A549 (cell line): Measurements from ENCODE around the gene KRT5. TPM values are rescaled to one million over a fixed set of nuclear protein-coding genes. Genes with fewer than 3 reads are reported as not detected.

Experiments used
- ATAC-seq, 2 experiments: fragments of 200-7000 bp in 1 of 2; fragments of >200 bp in 1 of 2; cut with Nextera tagmentation in 1 of 2; cut with Tn5 transposase in 1 of 2; 3 replicates each; pipeline versions ENCODE4 v1.8.0 to v1.9.1; 2018 to 2020; ENCODE audit warnings: mild to moderate bottlenecking in 1 of 2, moderate library complexity in 1 of 2
- CTCF ChIA-PET: fragments of 300-600 bp; sonication (Branson Sonifier 250); formaldehyde crosslinking; extraction: SDS; loops from one replicate; lab custom pipeline; 2021; ENCODE audit warnings: antibody characterized with exemption, inconsistent platforms; lab: Yijun Ruan, JAX
- POLR2A ChIA-PET: fragments of 350-600 bp; formaldehyde crosslinking; extraction: SDS; loops from one replicate; lab custom pipeline; 2021; ENCODE audit warnings: antibody characterized with exemption, inconsistent platforms; lab: Yijun Ruan, JAX
- DNase-seq, 2 experiments: peaks; one replicate each; pipeline versions ENCODE4 v3.0.0 to v3.0.0-alpha.2; 2011 to 2016; ENCODE audit warnings: low read depth in 1 of 2, low spot score in 1 of 2
- FAIRE-seq: peaks from 2 replicates; lab custom pipeline; 2011; peaks lifted over from hg19 to GRCh38; lab: Jason Lieb, UNC
- H3K27ac ChIP-seq, 2 experiments: fragments of >200 bp; sonication (Bioruptor Twin); formaldehyde crosslinking; 3 replicates each; pipeline ENCODE4 v1.5.1; 2016 to 2017
- H3K4me1 ChIP-seq: fragments of >200 bp; sonication (Bioruptor Twin); formaldehyde crosslinking; 3 replicates; pipeline ENCODE4 v1.6.1; 2016
- H3K4me2 ChIP-seq: fragments of >200 bp; sonication (Bioruptor Twin); formaldehyde crosslinking; 3 replicates; pipeline ENCODE4 v1.6.1; 2016
- H3K4me3 ChIP-seq: fragments of >200 bp; sonication (Bioruptor Twin); formaldehyde crosslinking; 3 replicates; pipeline ENCODE4 v1.5.1; 2016
- H3K9me3 ChIP-seq: fragments of >200 bp; sonication (Bioruptor Twin); formaldehyde crosslinking; 3 replicates; pipeline ENCODE4 v1.6.1; 2016
- BHLHE40 ChIP-seq: IDR thresholded peaks from 2 replicates; pipeline ENCODE4 v1.6.1; 2012; ENCODE audit warnings: low read depth, low read length, inconsistent platforms
- CEBPB ChIP-seq, 2 experiments: fragments of >200 bp in 1 of 2; sonication (Bioruptor Twin) in 1 of 2; formaldehyde crosslinking in 1 of 2; IDR thresholded peaks; 2 replicates each; pipeline ENCODE4 v1.6.1; 2012 to 2016
- CHD4 ChIP-seq: fragments of 200-600 bp; sonication (generic); IDR thresholded peaks from 2 replicates; pipeline ENCODE4 v1.6.1; 2016; ENCODE audit warnings: antibody characterized with exemption, mild to moderate bottlenecking, borderline replicate concordance
- CTCF ChIP-seq: fragments of >200 bp; sonication (Bioruptor Twin); formaldehyde crosslinking; IDR thresholded peaks from 3 replicates; pipeline ENCODE4 v1.5.1; 2016
- E2F6 ChIP-seq: IDR thresholded peaks from 2 replicates; pipeline ENCODE4 v1.6.1; 2012; ENCODE audit warnings: low read depth, borderline replicate concordance
- ESRRA ChIP-seq: fragments of 150-350 bp; IDR thresholded peaks from 2 replicates; pipeline ENCODE4 v1.6.1; 2014; ENCODE audit warnings: mild to moderate bottlenecking, low read length, borderline replicate concordance
- GATA3 ChIP-seq: IDR thresholded peaks from 2 replicates; pipeline ENCODE4 v1.6.1; 2012; ENCODE audit warnings: borderline replicate concordance
- HOXA7 ChIP-seq: fragments of 250-450 bp; sonication (Bioruptor Pico); IDR thresholded peaks from 2 replicates; pipeline ENCODE4 v1.5.0; 2020; ENCODE audit warnings: mild to moderate bottlenecking, moderate library complexity
- HOXB13 ChIP-seq: fragments of 250-450 bp; sonication (Bioruptor Pico); IDR thresholded peaks from 2 replicates; pipeline ENCODE4 v1.5.0; 2020; ENCODE audit warnings: low read depth, mild to moderate bottlenecking, moderate library complexity
- JUN ChIP-seq, 2 experiments: fragments of >200 bp; sonication (Bioruptor Twin); formaldehyde crosslinking; IDR thresholded peaks; 2 replicates in 1 of 2; 3 replicates in 1 of 2; pipeline ENCODE4 v1.6.1; 2016 to 2017
- MAX ChIP-seq: IDR thresholded peaks from 2 replicates; pipeline ENCODE4 v1.6.1; 2012
- MYC ChIP-seq: IDR thresholded peaks from 2 replicates; pipeline ENCODE4 v1.6.1; 2012; ENCODE audit warnings: mild to moderate bottlenecking, inconsistent platforms, low read length, improper control_type of control experiment, borderline replicate concordance
- PBX3 ChIP-seq: IDR thresholded peaks from 2 replicates; pipeline ENCODE4 v1.6.1; 2012
- RAD21 ChIP-seq, 2 experiments: fragments of >200 bp in 1 of 2; sonication (Bioruptor Twin) in 1 of 2; formaldehyde crosslinking in 1 of 2; IDR thresholded peaks in 1 of 2; conservative IDR thresholded peaks in 1 of 2; 2 replicates in 1 of 2; 3 replicates in 1 of 2; pipeline ENCODE4 v1.6.1; 2012 to 2018; ENCODE audit warnings: inconsistent platforms in 1 of 2
- RNF2 ChIP-seq: fragments of 200-600 bp; sonication (generic); IDR thresholded peaks from 2 replicates; pipeline ENCODE4 v1.6.1; 2016; ENCODE audit warnings: low read depth, mild to moderate bottlenecking, antibody characterized with exemption, moderate library complexity, borderline replicate concordance
- SMC3 ChIP-seq: fragments of >200 bp; sonication (Bioruptor Twin); formaldehyde crosslinking; IDR thresholded peaks from 3 replicates; pipeline ENCODE4 v1.6.1; 2018; ENCODE audit warnings: inconsistent platforms
- TP53 ChIP-seq: fragments of 250-450 bp; sonication (Bioruptor Pico); IDR thresholded peaks from 2 replicates; pipeline ENCODE4 v1.5.0; 2021; ENCODE audit warnings: mild to moderate bottlenecking, moderate library complexity
- ZFP36 ChIP-seq: fragments of 450-650 bp; IDR thresholded peaks from 2 replicates; pipeline ENCODE4 v1.6.1; 2014; ENCODE audit warnings: borderline replicate concordance; ENCODE audit not compliant: partially characterized antibody
- WGBS: methylation state at CpG from one replicate; pipeline ENCODE4 v1.1.6; 2017; ENCODE audit errors: missing lambda C conversion rate; 5-methylcytosine and 5-hydroxymethylcytosine counted together
- polyA plus RNA-seq, 4 experiments: library from polyadenylated mRNA; depleted of rRNA in 3 of 4; stranded (reverse); fragments of >200 nt; fragmentation: RNase III in 1 of 4; extraction: RNeasy Plus Mini Kit Qiagen cat#74134 plus additional on column Dnase treatment in 1 of 4; gene quantifications; 2 replicates in 3 of 4; 3 replicates in 1 of 4; pipeline ENCODE4 v1.2.3, GENCODE V29; 2011 to 2017
- TF ChIP-seq, protein P1 (sequence below): fragments of 200-600 bp; sonication (generic); IDR thresholded peaks from 2 replicates; pipeline ENCODE4 v1.6.1; 2016; ENCODE audit warnings: antibody characterized with exemption, mild to moderate bottlenecking, moderate library complexity
- TF ChIP-seq, protein P2 (sequence below): fragments of 250-450 bp; sonication (Bioruptor Pico); IDR thresholded peaks from 2 replicates; pipeline ENCODE4 v1.5.0; 2021; ENCODE audit warnings: mild to moderate bottlenecking, moderate library complexity, borderline replicate concordance

KRT5 gene
- polyA plus RNA-seq, 2 of the 4 experiments (the other 2 are of a cell fraction): 0.06 to 0.25 TPM

DNA sequence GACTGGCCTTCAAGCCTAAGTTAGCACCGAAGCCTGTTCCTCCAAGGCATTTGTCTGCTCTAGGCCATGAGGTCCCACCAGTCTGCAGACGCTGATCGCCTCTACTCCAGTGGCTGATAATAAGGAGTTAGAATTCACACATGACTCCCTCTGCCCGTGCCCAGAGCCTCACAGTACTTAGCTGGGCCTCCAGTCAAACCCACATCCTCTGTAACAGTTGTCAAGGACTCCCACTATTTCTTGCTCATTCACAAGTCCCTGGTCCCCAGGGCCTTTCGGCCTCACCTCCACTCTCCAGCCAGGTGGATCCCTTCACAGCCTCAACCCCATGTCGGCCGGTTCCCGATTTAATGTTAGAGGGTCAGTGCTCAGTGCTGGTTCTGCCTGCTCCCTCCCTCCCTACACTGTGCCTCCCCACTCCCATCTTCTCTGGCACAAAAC is 6.3 kb upstream of the KRT5 start (continued):
- TF ChIP-seq ZFP36 (no peak), HOXB13 (CRISPR knock-in tag) (no peak), GATA3 (no peak), SMC3 (no peak)

- H3K4me1 ChIP-seq: peaks cover 22% of the 10 kb centered on the region
- ATAC-seq (no peak), FAIRE-seq (no peak), DNase-seq (no peak)
- no peak overlapping the region for H3K27ac ChIP-seq
- 72% methylated on average over 13 of the region's 13 CpGs for WGBS
- no peak overlapping the region for H3K4me3 ChIP-seq
- TF ChIP-seq, protein P1, sequence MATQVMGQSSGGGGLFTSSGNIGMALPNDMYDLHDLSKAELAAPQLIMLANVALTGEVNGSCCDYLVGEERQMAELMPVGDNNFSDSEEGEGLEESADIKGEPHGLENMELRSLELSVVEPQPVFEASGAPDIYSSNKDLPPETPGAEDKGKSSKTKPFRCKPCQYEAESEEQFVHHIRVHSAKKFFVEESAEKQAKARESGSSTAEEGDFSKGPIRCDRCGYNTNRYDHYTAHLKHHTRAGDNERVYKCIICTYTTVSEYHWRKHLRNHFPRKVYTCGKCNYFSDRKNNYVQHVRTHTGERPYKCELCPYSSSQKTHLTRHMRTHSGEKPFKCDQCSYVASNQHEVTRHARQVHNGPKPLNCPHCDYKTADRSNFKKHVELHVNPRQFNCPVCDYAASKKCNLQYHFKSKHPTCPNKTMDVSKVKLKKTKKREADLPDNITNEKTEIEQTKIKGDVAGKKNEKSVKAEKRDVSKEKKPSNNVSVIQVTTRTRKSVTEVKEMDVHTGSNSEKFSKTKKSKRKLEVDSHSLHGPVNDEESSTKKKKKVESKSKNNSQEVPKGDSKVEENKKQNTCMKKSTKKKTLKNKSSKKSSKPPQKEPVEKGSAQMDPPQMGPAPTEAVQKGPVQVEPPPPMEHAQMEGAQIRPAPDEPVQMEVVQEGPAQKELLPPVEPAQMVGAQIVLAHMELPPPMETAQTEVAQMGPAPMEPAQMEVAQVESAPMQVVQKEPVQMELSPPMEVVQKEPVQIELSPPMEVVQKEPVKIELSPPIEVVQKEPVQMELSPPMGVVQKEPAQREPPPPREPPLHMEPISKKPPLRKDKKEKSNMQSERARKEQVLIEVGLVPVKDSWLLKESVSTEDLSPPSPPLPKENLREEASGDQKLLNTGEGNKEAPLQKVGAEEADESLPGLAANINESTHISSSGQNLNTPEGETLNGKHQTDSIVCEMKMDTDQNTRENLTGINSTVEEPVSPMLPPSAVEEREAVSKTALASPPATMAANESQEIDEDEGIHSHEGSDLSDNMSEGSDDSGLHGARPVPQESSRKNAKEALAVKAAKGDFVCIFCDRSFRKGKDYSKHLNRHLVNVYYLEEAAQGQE: no peak
- TF ChIP-seq JUN (IDR thresholded peaks at IDR 0.05) (no peak), PBX3 (no peak), ESRRA (no peak), CHD4 (no peak), E2F6 (no peak), MYC (no peak), RNF2 (no peak)
- TF ChIP-seq, protein P2, sequence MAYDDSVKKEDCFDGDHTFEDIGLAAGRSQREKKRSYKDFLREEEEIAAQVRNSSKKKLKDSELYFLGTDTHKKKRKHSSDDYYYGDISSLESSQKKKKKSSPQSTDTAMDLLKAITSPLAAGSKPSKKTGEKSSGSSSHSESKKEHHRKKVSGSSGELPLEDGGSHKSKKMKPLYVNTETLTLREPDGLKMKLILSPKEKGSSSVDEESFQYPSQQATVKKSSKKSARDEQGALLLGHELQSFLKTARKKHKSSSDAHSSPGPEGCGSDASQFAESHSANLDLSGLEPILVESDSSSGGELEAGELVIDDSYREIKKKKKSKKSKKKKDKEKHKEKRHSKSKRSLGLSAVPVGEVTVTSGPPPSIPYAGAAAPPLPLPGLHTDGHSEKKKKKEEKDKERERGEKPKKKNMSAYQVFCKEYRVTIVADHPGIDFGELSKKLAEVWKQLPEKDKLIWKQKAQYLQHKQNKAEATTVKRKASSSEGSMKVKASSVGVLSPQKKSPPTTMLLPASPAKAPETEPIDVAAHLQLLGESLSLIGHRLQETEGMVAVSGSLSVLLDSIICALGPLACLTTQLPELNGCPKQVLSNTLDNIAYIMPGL (CRISPR knock-in tag): no peak
- ChIA-PET POLR2A (no interaction called here), CTCF (interaction anchor here (0.7 kb wide), 1 partner anchor 91 kb away, joined by 3 read pairs; no protein-coding TSS in a partner anchor)
- H3K9me3 ChIP-seq: no peaks in the 10 kb centered on the region
- no peak overlapping the region for H3K4me2 ChIP-seq
These were observed 5.7 kb upstream of the KRT5 start for GRCh38 chr12:52525661-52526499.

DNA sequence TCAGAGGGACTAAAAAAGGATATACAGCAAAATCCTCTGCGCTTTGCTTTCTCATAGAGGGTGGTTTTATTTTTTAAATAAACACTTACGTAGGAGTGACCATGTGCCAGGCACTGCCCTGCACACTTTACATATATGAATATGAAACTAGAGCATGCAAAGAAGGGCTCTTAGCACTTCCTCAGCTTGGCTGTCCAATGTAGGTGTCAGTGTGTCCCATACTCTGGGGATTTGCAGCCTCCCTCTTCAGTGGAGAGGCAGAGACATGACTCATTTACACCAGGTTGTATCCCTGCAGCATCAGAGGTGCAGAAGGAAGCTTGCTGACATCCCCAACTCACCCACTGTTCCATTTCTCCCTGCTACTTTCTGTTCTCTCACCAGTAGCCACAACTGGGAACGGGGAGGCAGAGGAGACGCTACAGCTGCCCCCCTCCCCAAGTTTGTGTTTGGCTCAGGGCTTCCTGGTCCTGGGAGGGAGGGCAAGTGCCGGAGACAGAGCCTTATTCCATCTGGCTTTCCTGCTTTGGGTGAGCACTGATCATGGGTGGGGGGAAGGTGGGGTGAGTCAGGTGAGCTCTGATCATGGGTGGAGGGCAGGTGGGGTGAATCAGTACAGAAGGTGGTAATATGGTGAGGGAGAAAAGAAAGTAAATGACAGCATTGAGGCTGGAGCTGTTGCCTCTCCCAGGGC is 4.9 kb upstream of the KRT5 start:
- ATAC-seq: no peak
- H3K4me1 ChIP-seq: peaks cover 22% of the 10 kb centered on the region
- H3K9me3 ChIP-seq: no peaks in the 10 kb centered on the region
- POLR2A ChIA-PET: no interaction called here
- H3K4me2 ChIP-seq: no peak overlapping the region
- FAIRE-seq: no peak
- H3K27ac ChIP-seq: no peak overlapping the region
- H3K4me3 ChIP-seq: no peak overlapping the region
- WGBS: 75% methylated on average over 4 of the region's 5 CpGs
- CTCF ChIA-PET: interaction anchor here (0.6 to 0.7 kb wide), 3 partner anchors 90 to 446 kb away, joined by 3 to 4 read pairs (median 3); no protein-coding TSS in a partner anchor
- DNase-seq: no peak
- no peak for TF ChIP-seq RAD21 (conservative IDR thresholded peaks at IDR 0.05 in 1 of 2, IDR thresholded peaks at IDR 0.05 in 1 of 2)
- no peak for TF ChIP-seq MAX
- TF ChIP-seq E2F6: no peak
- TF ChIP-seq CTCF: no peak
- no peak for TF ChIP-seq HOXA7 (CRISPR knock-in tag)
- TF ChIP-seq TP53: no peak
- no peak for TF ChIP-seq BHLHE40
- no peak for TF ChIP-seq CEBPB (IDR thresholded peaks at IDR 0.05)
